GM10266 (cell line): ENCODE data around the gene APEX1.
"Not testable (repeated sequence)": the region's sequence is repeated elsewhere in the genome, so short reads cannot be mapped to it uniquely, and the experiment has no call there.

Source experiments
- DNase-seq: peaks from one replicate; pipeline ENCODE4 v3.0.0; 2012; ENCODE audit errors: extremely low spot score
- TF ChIP-seq, protein P1 (sequence below): IDR thresholded peaks from 2 replicates; pipeline ENCODE4 v1.5.1; 2012; ENCODE audit warnings: mild to moderate bottlenecking, low read depth; ENCODE audit not compliant: control insufficient read depth, insufficient read depth; ENCODE audit errors: missing control alignments

The APEX1 gene

DNA sequence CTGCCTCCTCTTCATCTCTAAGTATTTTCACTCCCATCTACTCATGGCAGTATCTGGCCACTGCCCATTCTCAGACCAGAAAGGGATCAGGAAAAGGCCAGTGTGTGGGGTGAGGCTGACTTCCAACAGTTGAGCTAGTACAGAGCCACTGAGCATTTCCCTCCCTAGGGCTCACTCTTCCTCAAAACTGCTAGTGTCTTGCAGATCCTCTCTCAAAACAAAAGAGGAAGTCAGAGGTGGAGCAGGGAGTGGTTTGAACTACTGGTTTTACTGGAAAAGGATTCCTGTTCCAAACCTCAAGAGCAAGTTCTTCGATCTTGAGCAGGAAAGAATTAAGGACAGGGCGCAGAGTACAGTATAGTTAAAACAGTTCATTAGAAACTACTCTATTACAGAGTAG, 38.6 kb downstream of the APEX1 start:
- TF ChIP-seq, protein P1, sequence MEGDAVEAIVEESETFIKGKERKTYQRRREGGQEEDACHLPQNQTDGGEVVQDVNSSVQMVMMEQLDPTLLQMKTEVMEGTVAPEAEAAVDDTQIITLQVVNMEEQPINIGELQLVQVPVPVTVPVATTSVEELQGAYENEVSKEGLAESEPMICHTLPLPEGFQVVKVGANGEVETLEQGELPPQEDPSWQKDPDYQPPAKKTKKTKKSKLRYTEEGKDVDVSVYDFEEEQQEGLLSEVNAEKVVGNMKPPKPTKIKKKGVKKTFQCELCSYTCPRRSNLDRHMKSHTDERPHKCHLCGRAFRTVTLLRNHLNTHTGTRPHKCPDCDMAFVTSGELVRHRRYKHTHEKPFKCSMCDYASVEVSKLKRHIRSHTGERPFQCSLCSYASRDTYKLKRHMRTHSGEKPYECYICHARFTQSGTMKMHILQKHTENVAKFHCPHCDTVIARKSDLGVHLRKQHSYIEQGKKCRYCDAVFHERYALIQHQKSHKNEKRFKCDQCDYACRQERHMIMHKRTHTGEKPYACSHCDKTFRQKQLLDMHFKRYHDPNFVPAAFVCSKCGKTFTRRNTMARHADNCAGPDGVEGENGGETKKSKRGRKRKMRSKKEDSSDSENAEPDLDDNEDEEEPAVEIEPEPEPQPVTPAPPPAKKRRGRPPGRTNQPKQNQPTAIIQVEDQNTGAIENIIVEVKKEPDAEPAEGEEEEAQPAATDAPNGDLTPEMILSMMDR, result no peak
- DNase-seq, result no peak

- DNase-seq, result no peak
- TF ChIP-seq, protein P1, result no peak
Measured at GRCh38 chr14:20494935-20495766, 40.1 kb downstream of the APEX1 start.

- DNase-seq, result no peak
- TF ChIP-seq, protein P1, result no peak
Measured at GRCh38 chr14:20498622-20499021, 43.6 kb downstream of the APEX1 start.

DNA sequence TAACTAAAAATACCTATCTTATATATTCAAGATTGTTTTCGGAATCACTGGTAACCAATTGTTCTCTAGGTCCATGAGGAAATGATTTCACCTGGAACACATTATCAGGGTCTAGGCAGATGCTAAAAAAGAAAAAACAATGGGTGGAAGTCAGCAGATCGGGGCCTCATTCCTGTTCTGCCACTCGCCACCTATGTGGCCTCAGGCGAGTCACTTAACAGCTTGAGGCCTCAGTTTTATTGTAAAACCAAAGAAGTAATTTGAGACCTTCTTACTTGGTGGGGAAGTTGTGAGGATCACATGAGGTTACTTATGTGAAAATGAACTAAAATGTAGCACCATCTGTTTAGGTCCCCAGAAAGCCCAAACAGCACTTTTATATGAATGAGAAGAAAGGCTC, 44.1 kb downstream of the APEX1 start:
- no peak for DNase-seq
- TF ChIP-seq, protein P1, result no peak

GRCh38 chr14:20499881-20500280, 44.9 kb downstream of the APEX1 start:
- no peak for DNase-seq
- TF ChIP-seq, protein P1, result no peak

GRCh38 chr14:20501346-20501745, 46.3 kb downstream of the APEX1 start:
- no peak for DNase-seq
- TF ChIP-seq, protein P1, result no peak

GRCh38 chr14:20503898-20504297, 48.9 kb downstream of the APEX1 start:
- TF ChIP-seq, protein P1, result no peak
- DNase-seq, result no peak

- DNase-seq, result not testable (repeated sequence)
Measured at GRCh38 chr14:20506276-20506675, 51.2 kb downstream of the APEX1 start.

DNA sequence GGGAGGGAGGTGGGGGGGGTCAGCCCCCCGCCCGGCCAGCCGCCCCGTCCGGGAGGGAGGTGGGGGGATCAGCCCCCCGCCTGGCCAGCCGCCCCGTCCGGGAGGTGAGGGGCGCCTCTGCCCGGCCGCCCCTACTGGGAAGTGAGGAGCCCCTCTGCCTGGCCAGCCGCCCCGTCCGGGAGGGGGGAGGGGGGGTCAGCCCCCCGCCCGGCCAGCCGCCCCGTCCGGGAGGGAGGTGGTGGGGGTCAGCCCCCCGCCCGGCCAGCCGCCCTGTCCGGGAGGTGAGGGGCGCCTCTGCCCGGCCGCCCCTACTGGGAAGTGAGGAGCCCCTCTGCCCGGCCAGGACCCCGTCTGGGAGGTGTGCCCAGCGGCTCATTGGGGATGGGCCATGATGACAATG, 51.7 kb downstream of the APEX1 start:
- DNase-seq, result not testable (repeated sequence)
